ENCODE measurements around the gene ABLIM1.

Gene ABLIM1

GRCh38 chr10:114581071-114581470, 77.0 kb downstream of the ABLIM1 start:
- no peak overlapping the region for H3K4me3 ChIP-seq (ENCODE audit: low read depth, low read length)
- no peak for TF ChIP-seq CTCF (IDR thresholded peaks at IDR 0.05; ENCODE audit: borderline replicate concordance, insufficient read depth, low read depth, low read length)

GRCh38 chr10:114577133-114577532, 80.9 kb downstream of the ABLIM1 start:
- no peak for TF ChIP-seq CTCF (IDR thresholded peaks at IDR 0.05; ENCODE audit: borderline replicate concordance, insufficient read depth, low read depth, low read length)
- no peak overlapping the region for H3K4me3 ChIP-seq (ENCODE audit: low read depth, low read length)

- H3K4me3 ChIP-seq (ENCODE audit: low read depth, low read length) = no peak overlapping the region
- no peak for TF ChIP-seq CTCF (IDR thresholded peaks at IDR 0.05; ENCODE audit: borderline replicate concordance, insufficient read depth, low read depth, low read length)
Observed at GRCh38 chr10:114576716-114577115, 81.4 kb downstream of the ABLIM1 start.

GRCh38 chr10:114576132-114576487, 82.0 kb downstream of the ABLIM1 start:
- no peak overlapping the region for H3K4me3 ChIP-seq (ENCODE audit: low read depth, low read length)
- no peak for TF ChIP-seq CTCF (IDR thresholded peaks at IDR 0.05; ENCODE audit: borderline replicate concordance, insufficient read depth, low read depth, low read length)

GRCh38 chr10:114575417-114576131, 82.5 kb downstream of the ABLIM1 start:
- TF ChIP-seq CTCF (IDR thresholded peaks at IDR 0.05; ENCODE audit: borderline replicate concordance, insufficient read depth, low read depth, low read length) = no peak
- H3K4me3 ChIP-seq (ENCODE audit: low read depth, low read length) = no peak overlapping the region

GRCh38 chr10:114573330-114574045, 84.6 kb downstream of the ABLIM1 start:
- no peak for TF ChIP-seq CTCF (IDR thresholded peaks at IDR 0.05; ENCODE audit: borderline replicate concordance, insufficient read depth, low read depth, low read length)
- no peak overlapping the region for H3K4me3 ChIP-seq (ENCODE audit: low read depth, low read length)

Data from GM12875 (cell line).